ENCODE measurements around the gene TFF3. TPM values are rescaled to one million over a fixed set of nuclear protein-coding genes. Genes with fewer than 3 reads are reported as not detected.

The TFF3 gene
- total RNA-seq, 5 donors from 2014 or later (not counting 1 experiment from before 2014, with no cell fraction given), result 1.3 to 1.7 TPM; not detected in 3

GRCh38 chr21:42271065-42271464 lies 44.1 kb downstream of the TFF3 start:
- peak overlapping the region in 1 of 2 donors; percentile 58 for H3K27ac Mint-ChIP-seq
- H3K36me3 ChIP-seq (ENCODE audit: control insufficient read depth in 2 of 2, extremely low read depth in 1 of 2, insufficient read depth in 1 of 2, low read length in 1 of 2), result peaks cover 14 to 39% of the 10 kb centered on the region in 2 donors
- H3K4me3 Mint-ChIP-seq, result no peak overlapping the region
- peaks cover 31 to 38% (median 36%) of the 10 kb centered on the region in 3 donors for H3K4me1 Mint-ChIP-seq
- H3K4me3 ChIP-seq (ENCODE audit: control insufficient read depth in 1 of 2, extremely low read depth in 1 of 2, low read length in 1 of 2), result no peak overlapping the region
- no peaks in the 10 kb centered on the region for H3K9me3 ChIP-seq
- WGBS (ENCODE audit: insufficient coverage), result 96% methylated on average over 4 of the region's 6 CpGs
- no peaks in the 10 kb centered on the region for H3K27me3 Mint-ChIP-seq
- DNase-seq (no peak), ATAC-seq (replicated peaks in 1 of 4) (no peak)
- ChIA-PET POLR2A (no interaction called here), CTCF (interaction anchor here in 1 of 2 donors (1.0 kb wide), 1 partner anchor 12 kb away, joined by 4 read pairs; no protein-coding TSS in a partner anchor)
- H3K4me1 ChIP-seq (ENCODE audit: control insufficient read depth in 1 of 2, extremely low read depth in 1 of 2, insufficient read depth in 2 of 2, low read length in 2 of 2), result peaks cover 31 to 32% of the 10 kb centered on the region in 2 experiments
- no peak overlapping the region for H3K27ac ChIP-seq (ENCODE audit: low read length)
- peaks cover 17% of the 10 kb centered on the region for H3K36me3 Mint-ChIP-seq
- H3K27me3 ChIP-seq (replicated peaks in 1 of 2; ENCODE audit: control insufficient read depth in 2 of 2, extremely low read depth in 1 of 2, insufficient read depth in 2 of 2, low read length in 1 of 2), result no peaks in the 10 kb centered on the region
- H3K9me3 Mint-ChIP-seq, result no peaks in the 10 kb centered on the region

GRCh38 chr21:42269386-42269785 lies 45.8 kb downstream of the TFF3 start:
- peak overlapping the region; percentile 50 to 82 for H3K27ac Mint-ChIP-seq

GRCh38 chr21:42266971-42267556 lies 48.1 kb downstream of the TFF3 start:
- ChIA-PET POLR2A (no interaction called here), CTCF (no interaction called here)
- Mint-ChIP-seq H3K4me1 (peaks cover 35 to 56% (median 47%) of the 10 kb centered on the region in 3 donors), H3K27me3 (no peaks in the 10 kb centered on the region), H3K27ac (peak overlapping the region; percentile 22 to 80), H3K9me3 (no peaks in the 10 kb centered on the region), H3K4me3 (peak overlapping the region in 1 of 3 donors; percentile 75), H3K36me3 (peaks cover 14% of the 10 kb centered on the region)
- peaks cover 31 to 35% of the 10 kb centered on the region in 2 experiments for H3K4me1 ChIP-seq (ENCODE audit: control insufficient read depth in 1 of 2, extremely low read depth in 1 of 2, insufficient read depth in 2 of 2, low read length in 2 of 2)
- peaks cover 0 to 8% of the 10 kb centered on the region in 2 donors for H3K36me3 ChIP-seq (ENCODE audit: control insufficient read depth in 2 of 2, extremely low read depth in 1 of 2, insufficient read depth in 1 of 2, low read length in 1 of 2)
- H3K9me3 ChIP-seq, result no peaks in the 10 kb centered on the region
- no peaks in the 10 kb centered on the region for H3K27me3 ChIP-seq (replicated peaks in 1 of 2; ENCODE audit: control insufficient read depth in 2 of 2, extremely low read depth in 1 of 2, insufficient read depth in 2 of 2, low read length in 1 of 2)
- H3K4me3 ChIP-seq (ENCODE audit: control insufficient read depth in 1 of 2, extremely low read depth in 1 of 2, low read length in 1 of 2), result no peak overlapping the region
- 60% methylated on average over 1 of the region's 7 CpGs for WGBS (ENCODE audit: insufficient coverage)
- ATAC-seq (replicated peaks in 1 of 4) (peak in 1 of 4 experiments; percentile 5), DNase-seq (no peak)
- no peak overlapping the region for H3K27ac ChIP-seq (ENCODE audit: low read length)

More at GRCh38 chr21:42269386-42269785, 45.8 kb downstream of the TFF3 start:
- DNase-seq (no peak), ATAC-seq (replicated peaks in 1 of 4) (peak in 1 of 4 experiments; percentile 37)
- Mint-ChIP-seq H3K36me3 (peaks cover 11% of the 10 kb centered on the region), H3K4me1 (peaks cover 31 to 47% (median 41%) of the 10 kb centered on the region in 3 donors), H3K9me3 (no peaks in the 10 kb centered on the region), H3K27me3 (no peaks in the 10 kb centered on the region), H3K4me3 (peak overlapping the region in 1 of 3 donors; percentile 62)
- Histone ChIP-seq H3K4me3 (ENCODE audit: control insufficient read depth in 1 of 2, extremely low read depth in 1 of 2, low read length in 1 of 2) (no peak overlapping the region), H3K4me1 (ENCODE audit: control insufficient read depth in 1 of 2, extremely low read depth in 1 of 2, insufficient read depth in 2 of 2, low read length in 2 of 2) (peaks cover 31 to 35% of the 10 kb centered on the region in 2 experiments), H3K27ac (ENCODE audit: low read length) (no peak overlapping the region), H3K36me3 (ENCODE audit: control insufficient read depth in 2 of 2, extremely low read depth in 1 of 2, insufficient read depth in 1 of 2, low read length in 1 of 2) (peaks cover 7 to 29% of the 10 kb centered on the region in 2 donors), H3K27me3 (replicated peaks in 1 of 2; ENCODE audit: control insufficient read depth in 2 of 2, extremely low read depth in 1 of 2, insufficient read depth in 2 of 2, low read length in 1 of 2) (no peaks in the 10 kb centered on the region), H3K9me3 (no peaks in the 10 kb centered on the region)
- 83% methylated on average over 10 of the region's 10 CpGs for WGBS (ENCODE audit: insufficient coverage)
- ChIA-PET CTCF (interaction anchor here (0.7 to 2.1 kb wide), 4 partner anchors 9 to 124 kb away, joined by 3 to 8 read pairs (median 4); no protein-coding TSS in a partner anchor), POLR2A (no interaction called here)

- no peak overlapping the region for H3K27ac Mint-ChIP-seq
- Histone ChIP-seq H3K27me3 (replicated peaks in 1 of 2; ENCODE audit: control insufficient read depth in 2 of 2, extremely low read depth in 1 of 2, insufficient read depth in 2 of 2, low read length in 1 of 2) (no peaks in the 10 kb centered on the region), H3K9me3 (no peaks in the 10 kb centered on the region), H3K4me1 (ENCODE audit: control insufficient read depth in 1 of 2, extremely low read depth in 1 of 2, insufficient read depth in 2 of 2, low read length in 2 of 2) (peaks cover 31 to 35% of the 10 kb centered on the region in 2 experiments), H3K4me3 (ENCODE audit: control insufficient read depth in 1 of 2, extremely low read depth in 1 of 2, low read length in 1 of 2) (no peak overlapping the region), H3K36me3 (ENCODE audit: control insufficient read depth in 2 of 2, extremely low read depth in 1 of 2, insufficient read depth in 1 of 2, low read length in 1 of 2) (peaks cover 0 to 11% of the 10 kb centered on the region in 2 donors), H3K27ac (ENCODE audit: low read length) (no peak overlapping the region)
- H3K4me1 Mint-ChIP-seq, result peaks cover 35 to 56% (median 46%) of the 10 kb centered on the region in 3 donors
- no peaks in the 10 kb centered on the region for H3K9me3 Mint-ChIP-seq
- ATAC-seq (replicated peaks in 1 of 4) (no peak), DNase-seq (no peak)
- ChIA-PET POLR2A (no interaction called here), CTCF (interaction anchor here in 1 of 2 donors (0.6 kb wide), 1 partner anchor 53 kb away, joined by 3 read pairs; no protein-coding TSS in a partner anchor)
- no peaks in the 10 kb centered on the region for H3K27me3 Mint-ChIP-seq
- H3K4me3 Mint-ChIP-seq, result no peak overlapping the region
- peaks cover 8% of the 10 kb centered on the region for H3K36me3 Mint-ChIP-seq
- 71% methylated on average over 8 of the region's 12 CpGs for WGBS (ENCODE audit: insufficient coverage)
These were observed 49.9 kb downstream of the TFF3 start for GRCh38 chr21:42265231-42265812.

- Mint-ChIP-seq H3K9me3 (no peaks in the 10 kb centered on the region), H3K4me1 (peaks cover 32 to 51% (median 43%) of the 10 kb centered on the region in 3 donors), H3K4me3 (no peak overlapping the region), H3K27ac (no peak overlapping the region), H3K27me3 (no peaks in the 10 kb centered on the region), H3K36me3 (peaks cover 8% of the 10 kb centered on the region)
- CTCF ChIA-PET, result interaction anchor here in 1 of 2 donors (0.6 kb wide), 1 partner anchor 52 kb away, joined by 3 read pairs; no protein-coding TSS in a partner anchor
- H3K27ac ChIP-seq (ENCODE audit: low read length), result no peak overlapping the region
- DNase-seq (no peak), ATAC-seq (replicated peaks in 1 of 4) (no peak)
- no peaks in the 10 kb centered on the region for H3K27me3 ChIP-seq (replicated peaks in 1 of 2; ENCODE audit: control insufficient read depth in 2 of 2, extremely low read depth in 1 of 2, insufficient read depth in 2 of 2, low read length in 1 of 2)
- POLR2A ChIA-PET, result no interaction called here
- 77% methylated on average over 9 of the region's 13 CpGs for WGBS (ENCODE audit: insufficient coverage)
- H3K4me1 ChIP-seq (ENCODE audit: control insufficient read depth in 1 of 2, extremely low read depth in 1 of 2, insufficient read depth in 2 of 2, low read length in 2 of 2), result peaks cover 29 to 34% of the 10 kb centered on the region in 2 experiments
- H3K36me3 ChIP-seq (ENCODE audit: control insufficient read depth in 2 of 2, extremely low read depth in 1 of 2, insufficient read depth in 1 of 2, low read length in 1 of 2), result peaks cover 0 to 11% of the 10 kb centered on the region in 2 donors
- no peak overlapping the region for H3K4me3 ChIP-seq (ENCODE audit: control insufficient read depth in 1 of 2, extremely low read depth in 1 of 2, low read length in 1 of 2)
- H3K9me3 ChIP-seq, result no peaks in the 10 kb centered on the region
These were observed 50.7 kb downstream of the TFF3 start for GRCh38 chr21:42264245-42265195.

Measured in T-cell (primary cell).